Ovary (tissue), 9 donors: ENCODE data around the gene ARHGEF39. TPM values are rescaled to one million over a fixed set of nuclear protein-coding genes. Genes with fewer than 3 reads are reported as not detected.

Source experiments
- DNase-seq, 5 donors: peaks; one replicate each; pipeline ENCODE4 v3.0.0-alpha.2; 2019 to 2020
- H3K27ac ChIP-seq, 2 donors: fragments of 200-600 bp; one replicate each; pipeline versions ENCODE4 v1.5.1 to v1.8.0; 2019 to 2022
- H3K27me3 ChIP-seq: fragments of 200-600 bp; one replicate; pipeline ENCODE4 v1.8.0; 2022
- H3K36me3 ChIP-seq: fragments of 200-600 bp; sonication (generic); one replicate; pipeline ENCODE4 v1.5.1; 2019
- H3K4me1 ChIP-seq: one replicate; pipeline ENCODE4 v1.8.1; 2013; ENCODE audit warnings: mild to moderate bottlenecking, moderate library complexity; ENCODE audit not compliant: insufficient read depth
- H3K4me3 ChIP-seq: fragments of 200-600 bp; sonication (generic); one replicate; pipeline ENCODE4 v1.5.1; 2017
- H3K9me3 ChIP-seq, 2 donors: fragments of 200-600 bp in 1 of 2; sonication (generic) in 1 of 2; one replicate each; pipeline versions ENCODE4 v1.5.1 to v1.8.1; 2013 to 2019; ENCODE audit warnings: mild to moderate bottlenecking in 1 of 2, moderate library complexity in 1 of 2
- EP300 ChIP-seq: sonication (generic); formaldehyde crosslinking; IDR thresholded peaks from one replicate; pipeline ENCODE4 v1.6.1; 2017; ENCODE audit warnings: antibody characterized with exemption
- POLR2A ChIP-seq: fragments of 450-650 bp; IDR thresholded peaks from one replicate; pipeline ENCODE4 v1.6.1; 2017; ENCODE audit warnings: antibody characterized with exemption, mild to moderate bottlenecking, moderate library complexity
- WGBS, 3 donors: extraction: QIAGEN DNeasy Blood & Tissue Kit in 1 of 3; methylation state at CpG; one replicate each; pipeline versions ENCODE4 v1.1.5 to v1.1.7; 2013 to 2017; 5-methylcytosine and 5-hydroxymethylcytosine counted together
- intact Hi-C, 4 donors: fragments of 100-400 bp; cut with DNase I; formaldehyde crosslinking; loops; one replicate each; pipeline versions ENCODE4 v1.11.0 to v1.15.1; 2022 to 2023
- polyA plus RNA-seq, 2 donors: library from polyadenylated mRNA; stranded (reverse); fragments of 200-250 nt in 1 of 2; fragments of 350-450 nt in 1 of 2; fragmentation: Illumina TruSeq in 1 of 2; extraction: RNeasy Lipid Tissue Mini Kit (QIAGEN cat#74804) in 1 of 2; gene quantifications; one replicate each; pipeline ENCODE4 v1.2.3, GENCODE V29; 2013 to 2014
- total RNA-seq, 7 donors: library from RNA; depleted of rRNA in 2 of 7; stranded (reverse); fragments of >200 nt in 2 of 7; fragmentation: NEBNext Ultra II Directional in 3 of 7; extraction: Animal tissue kit (Norgen Biotek cat#: 25700) in 3 of 7; gene quantifications; one replicate each; pipeline versions ENCODE4 v1.1.0 to v1.2.4, GENCODE V29; 2016 to 2023
- TF ChIP-seq, protein P1 (sequence below), 3 donors: fragments of 450-650 bp in 2 of 3; fragments of 200-600 bp in 1 of 3; IDR thresholded peaks; one replicate each; pipeline versions ENCODE4 v1.5.1 to v1.8.0; 2016 to 2022; ENCODE audit warnings: antibody characterized with exemption in 3 of 3, mild to moderate bottlenecking in 1 of 3
- donor health status: DM: no; HTN: no; CAD: no; lungs with moderate emphysema.
- donor health status: DM: no; HTN: no; CAD: no.
- donor health status: Bipolar disorder and iron deficiency.
- donor health status: DM: yes; HTN: yes; CAD: no.
- donor health status: DM: no; HTN: no; CAD: no.
- donor health status: DM: yes; HTN: yes; CAD: no.

Gene ARHGEF39
- total and polyA plus RNA-seq, 9 donors = 0.17 to 1.4 (median 0.52) TPM

GRCh38 chr9:35688558-35689541 is 23.9 kb upstream of the ARHGEF39 start:
- TF ChIP-seq, protein P1, sequence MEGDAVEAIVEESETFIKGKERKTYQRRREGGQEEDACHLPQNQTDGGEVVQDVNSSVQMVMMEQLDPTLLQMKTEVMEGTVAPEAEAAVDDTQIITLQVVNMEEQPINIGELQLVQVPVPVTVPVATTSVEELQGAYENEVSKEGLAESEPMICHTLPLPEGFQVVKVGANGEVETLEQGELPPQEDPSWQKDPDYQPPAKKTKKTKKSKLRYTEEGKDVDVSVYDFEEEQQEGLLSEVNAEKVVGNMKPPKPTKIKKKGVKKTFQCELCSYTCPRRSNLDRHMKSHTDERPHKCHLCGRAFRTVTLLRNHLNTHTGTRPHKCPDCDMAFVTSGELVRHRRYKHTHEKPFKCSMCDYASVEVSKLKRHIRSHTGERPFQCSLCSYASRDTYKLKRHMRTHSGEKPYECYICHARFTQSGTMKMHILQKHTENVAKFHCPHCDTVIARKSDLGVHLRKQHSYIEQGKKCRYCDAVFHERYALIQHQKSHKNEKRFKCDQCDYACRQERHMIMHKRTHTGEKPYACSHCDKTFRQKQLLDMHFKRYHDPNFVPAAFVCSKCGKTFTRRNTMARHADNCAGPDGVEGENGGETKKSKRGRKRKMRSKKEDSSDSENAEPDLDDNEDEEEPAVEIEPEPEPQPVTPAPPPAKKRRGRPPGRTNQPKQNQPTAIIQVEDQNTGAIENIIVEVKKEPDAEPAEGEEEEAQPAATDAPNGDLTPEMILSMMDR (IDR thresholded peaks at IDR 0.05) = no peak
- TF ChIP-seq EP300 = no peak
- TF ChIP-seq POLR2A = no peak
- no peaks in the 10 kb centered on the region for H3K36me3 ChIP-seq
- peak overlapping the region; percentile 46 to 93 for H3K27ac ChIP-seq
- H3K9me3 ChIP-seq = no peaks in the 10 kb centered on the region
- 7 to 12% (median 10%) methylated on average over 12 of the region's 12 CpGs for WGBS, 3 donors
- peak overlapping the region; percentile 66 for H3K4me3 ChIP-seq
- H3K4me1 ChIP-seq = peaks cover 15% of the 10 kb centered on the region
- DNase-seq = no peak
- H3K27me3 ChIP-seq = no peaks in the 10 kb centered on the region
- intact Hi-C loops = loop anchor here in 1 of 4 donors (2.0 kb wide), 1 partner anchor 30 kb away; the partner anchor contains the start of genes CCDC107 and RMRP

DNA sequence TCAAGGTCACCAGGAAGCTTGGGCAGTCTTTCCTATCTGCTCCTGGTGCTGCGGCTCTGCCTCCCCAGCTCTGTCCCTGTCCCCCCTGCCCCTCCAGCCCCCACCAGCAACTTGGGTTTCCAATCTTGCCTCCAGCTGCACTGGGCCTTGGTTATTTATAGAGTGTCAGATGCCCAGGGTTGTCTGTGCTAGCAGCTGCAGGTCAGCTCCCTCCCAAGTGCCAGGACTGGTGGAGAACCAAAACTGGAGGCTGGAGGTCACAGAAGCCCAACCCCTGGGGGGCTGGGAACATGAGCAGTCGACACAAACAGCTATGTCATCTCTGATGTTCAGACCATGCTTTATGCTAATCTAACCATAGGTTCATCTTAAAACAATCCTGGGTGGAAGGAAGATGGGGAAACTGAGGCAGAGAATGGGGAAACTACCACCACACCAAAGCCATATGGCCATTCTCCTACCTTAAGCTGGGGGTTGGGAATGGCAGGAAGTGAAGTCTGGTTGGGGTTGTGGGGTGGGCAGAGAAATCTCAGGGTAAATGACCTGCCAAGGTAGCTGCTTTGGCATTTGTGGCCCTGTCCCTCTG is 23.1 kb upstream of the ARHGEF39 start:
- intact Hi-C loops = loop anchor here in 1 of 4 donors (2.0 kb wide), 1 partner anchor 29 kb away; the partner anchor contains the start of genes CCDC107 and RMRP
- H3K4me1 ChIP-seq = peaks cover 15% of the 10 kb centered on the region
- WGBS, 3 donors = 19 to 39% (median 28%) methylated on average over 2 of the region's 2 CpGs
- H3K27ac ChIP-seq = peak overlapping the region; percentile 46 to 93
- H3K27me3 ChIP-seq = no peaks in the 10 kb centered on the region
- H3K4me3 ChIP-seq = peak overlapping the region; percentile 66
- no peak for DNase-seq
- TF ChIP-seq POLR2A = no peak
- TF ChIP-seq, protein P1 (IDR thresholded peaks at IDR 0.05) = no peak
- TF ChIP-seq EP300 = no peak
- H3K9me3 ChIP-seq = no peaks in the 10 kb centered on the region
- no peaks in the 10 kb centered on the region for H3K36me3 ChIP-seq

GRCh38 chr9:35687306-35687705 is 22.3 kb upstream of the ARHGEF39 start:
- TF ChIP-seq EP300 = no peak
- no peak for TF ChIP-seq POLR2A
- TF ChIP-seq, protein P1 (IDR thresholded peaks at IDR 0.05) = no peak
- H3K36me3 ChIP-seq = no peaks in the 10 kb centered on the region

More at GRCh38 chr9:35687306-35687705, 22.3 kb upstream of the ARHGEF39 start:
- intact Hi-C loops = no loop called here
- DNase-seq = no peak
- 35 to 38% (median 36%) methylated on average over 2 of the region's 2 CpGs for WGBS, 3 donors
- H3K27ac ChIP-seq = peak overlapping the region; percentile 16 to 50
- H3K27me3 ChIP-seq = no peaks in the 10 kb centered on the region
- no peaks in the 10 kb centered on the region for H3K9me3 ChIP-seq
- peaks cover 15% of the 10 kb centered on the region for H3K4me1 ChIP-seq
- peak overlapping the region; percentile 66 for H3K4me3 ChIP-seq
